Stomach smooth muscle (tissue), 2 donors: ENCODE data around the gene POU6F1.

Source experiments
- H3K27ac ChIP-seq: one replicate; pipeline ENCODE4 v1.7.0; 2013; ENCODE audit warnings: mild to moderate bottlenecking, low read length, inconsistent platforms
- H3K27me3 ChIP-seq, 2 donors: one replicate each; pipeline ENCODE4 v1.7.0; 2013; ENCODE audit warnings: low read length in 2 of 2; ENCODE audit not compliant: insufficient read depth in 2 of 2, control insufficient read depth in 1 of 2
- H3K36me3 ChIP-seq, 2 donors: one replicate each; pipeline ENCODE4 v1.7.0; 2013; ENCODE audit warnings: low read length in 2 of 2; ENCODE audit not compliant: control insufficient read depth in 2 of 2, insufficient read depth in 2 of 2
- H3K4me1 ChIP-seq: one replicate; pipeline ENCODE4 v1.7.0; 2013; ENCODE audit warnings: low read length; ENCODE audit not compliant: control insufficient read depth, insufficient read depth
- H3K4me3 ChIP-seq, 2 donors: one replicate each; pipeline ENCODE4 v1.7.0; 2013; ENCODE audit warnings: low read length in 2 of 2
- H3K9ac ChIP-seq, 2 donors: one replicate each; pipeline ENCODE4 v1.7.0; 2013; ENCODE audit warnings: low read length in 2 of 2, mild to moderate bottlenecking in 1 of 2
- H3K9me3 ChIP-seq, 2 donors: one replicate each; pipeline ENCODE4 v1.7.0; 2013; ENCODE audit warnings: low read length in 2 of 2; ENCODE audit not compliant: control insufficient read depth in 2 of 2
- donor health status: healthy.
- donor health status: Pancreatic carcinoma.

POU6F1 gene

GRCh38 chr12:51214895-51215294 lies 3.0 kb downstream of the POU6F1 start:
- Histone ChIP-seq H3K9me3 (no peaks in the 10 kb centered on the region), H3K4me3 (no peak overlapping the region), H3K4me1 (peaks cover 15% of the 10 kb centered on the region), H3K36me3 (peaks cover 0 to 6% of the 10 kb centered on the region in 2 donors), H3K9ac (no peak overlapping the region), H3K27ac (no peak overlapping the region), H3K27me3 (no peaks in the 10 kb centered on the region)

GRCh38 chr12:51210690-51211395 lies 7.0 kb downstream of the POU6F1 start:
- no peaks in the 10 kb centered on the region for H3K4me1 ChIP-seq
- H3K36me3 ChIP-seq, result peaks cover 3 to 12% of the 10 kb centered on the region in 2 donors
- H3K27me3 ChIP-seq, result no peaks in the 10 kb centered on the region
- H3K27ac ChIP-seq, result no peak overlapping the region
- no peak overlapping the region for H3K4me3 ChIP-seq
- no peak overlapping the region for H3K9ac ChIP-seq
- H3K9me3 ChIP-seq, result no peaks in the 10 kb centered on the region

DNA sequence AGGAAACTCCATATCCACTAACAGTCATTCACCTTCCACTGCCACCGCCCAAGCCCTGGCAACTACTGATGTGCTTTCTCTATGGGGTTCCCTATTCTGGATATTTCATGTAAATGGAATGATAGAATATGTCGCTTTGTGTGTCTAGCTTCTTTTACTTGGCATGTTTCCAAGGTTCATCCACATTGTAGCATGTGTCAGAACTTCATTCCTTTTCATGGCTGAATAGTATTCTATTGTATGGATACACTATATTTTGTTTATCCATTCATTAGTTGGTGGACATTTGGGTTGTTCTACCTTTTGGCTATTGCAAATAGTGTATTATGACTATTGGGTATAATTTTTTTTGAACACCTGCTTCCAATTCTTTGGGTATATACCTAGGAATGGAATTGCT lies 8.6 kb downstream of the POU6F1 start:
- no peak overlapping the region for H3K9ac ChIP-seq
- no peak overlapping the region for H3K4me3 ChIP-seq
- no peaks in the 10 kb centered on the region for H3K4me1 ChIP-seq
- H3K27me3 ChIP-seq, result no peaks in the 10 kb centered on the region
- H3K36me3 ChIP-seq, result peaks cover 3 to 12% of the 10 kb centered on the region in 2 donors
- H3K9me3 ChIP-seq, result no peaks in the 10 kb centered on the region
- H3K27ac ChIP-seq, result no peak overlapping the region

DNA sequence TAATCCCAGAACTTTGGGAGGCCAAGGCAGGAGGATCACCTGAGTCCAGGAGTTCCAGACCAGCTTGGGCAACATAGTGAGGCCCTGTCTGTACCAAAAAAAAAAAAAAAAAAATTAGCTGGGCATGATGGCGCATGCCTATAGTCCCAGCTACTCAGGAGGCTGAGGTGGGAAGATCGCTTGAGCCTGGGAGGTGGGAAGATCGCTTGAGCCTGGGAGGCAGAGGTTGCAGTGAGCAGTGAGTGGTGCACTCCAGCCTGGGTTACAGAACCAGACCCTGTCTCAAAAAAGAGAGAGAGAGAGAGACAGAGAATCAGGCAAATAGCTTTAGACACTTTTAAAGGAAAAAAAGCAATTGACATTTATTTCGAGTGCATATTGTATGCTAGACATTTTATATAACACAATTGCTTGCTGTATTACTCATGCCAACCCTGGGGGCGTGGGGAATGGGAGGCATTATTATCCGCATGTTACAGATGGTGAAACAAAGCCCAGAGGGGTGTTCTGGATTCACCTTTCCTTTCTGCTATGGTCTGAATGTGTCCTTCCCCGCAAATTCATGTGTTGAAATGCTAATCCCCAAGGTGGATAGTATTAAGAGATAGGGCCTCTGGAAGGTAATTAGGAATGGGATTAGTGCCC lies 9.7 kb downstream of the POU6F1 start:
- no peaks in the 10 kb centered on the region for H3K9me3 ChIP-seq

GRCh38 chr12:51205350-51205749 lies 12.5 kb downstream of the POU6F1 start:
- no peak overlapping the region for H3K9ac ChIP-seq
- no peaks in the 10 kb centered on the region for H3K27me3 ChIP-seq
- H3K4me3 ChIP-seq, result no peak overlapping the region
- no peaks in the 10 kb centered on the region for H3K9me3 ChIP-seq
- no peak overlapping the region for H3K27ac ChIP-seq
- no peaks in the 10 kb centered on the region for H3K4me1 ChIP-seq
- peaks cover 3 to 15% of the 10 kb centered on the region in 2 donors for H3K36me3 ChIP-seq

More for the DNA sequence above, 9.7 kb downstream of the POU6F1 start:
- H3K36me3 ChIP-seq, result peaks cover 3 to 20% of the 10 kb centered on the region in 2 donors
- H3K4me1 ChIP-seq, result no peaks in the 10 kb centered on the region
- no peak overlapping the region for H3K4me3 ChIP-seq
- H3K27me3 ChIP-seq, result no peaks in the 10 kb centered on the region
- H3K27ac ChIP-seq, result no peak overlapping the region
- H3K9ac ChIP-seq, result no peak overlapping the region

- no peak overlapping the region for H3K27ac ChIP-seq
- peaks cover 2 to 20% of the 10 kb centered on the region in 2 donors for H3K36me3 ChIP-seq
- H3K27me3 ChIP-seq, result no peaks in the 10 kb centered on the region
- H3K4me1 ChIP-seq, result no peaks in the 10 kb centered on the region
- H3K9ac ChIP-seq, result no peak overlapping the region
- no peak overlapping the region for H3K4me3 ChIP-seq
- H3K9me3 ChIP-seq, result no peaks in the 10 kb centered on the region
Measured at GRCh38 chr12:51202718-51203117, 15.1 kb downstream of the POU6F1 start.

GRCh38 chr12:51200806-51201205 lies 17.1 kb downstream of the POU6F1 start:
- no peak overlapping the region for H3K9ac ChIP-seq
- H3K9me3 ChIP-seq, result no peaks in the 10 kb centered on the region
- H3K36me3 ChIP-seq, result peaks cover 7 to 20% of the 10 kb centered on the region in 2 donors
- no peaks in the 10 kb centered on the region for H3K4me1 ChIP-seq
- no peaks in the 10 kb centered on the region for H3K27me3 ChIP-seq
- no peak overlapping the region for H3K4me3 ChIP-seq
- H3K27ac ChIP-seq, result no peak overlapping the region

DNA sequence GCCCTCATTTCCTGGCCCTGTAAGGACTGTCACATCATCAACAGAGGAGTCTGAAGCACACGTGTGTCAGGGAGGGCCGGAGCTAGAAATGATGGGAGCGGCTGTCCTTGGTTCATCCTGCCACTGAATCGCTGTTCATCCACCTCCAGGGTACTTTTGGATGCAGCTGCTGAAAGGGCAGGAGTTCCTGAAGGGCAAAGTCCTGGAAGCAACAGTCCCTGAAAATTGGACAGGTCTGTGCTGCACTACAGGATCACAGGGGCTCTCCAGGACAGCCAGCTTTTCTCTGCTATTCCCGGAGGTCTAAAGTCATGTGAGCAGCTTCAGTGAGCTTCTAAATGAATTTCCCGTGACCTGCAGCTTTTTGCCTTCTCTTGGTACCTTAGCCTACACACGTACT lies 17.7 kb downstream of the POU6F1 start:
- Histone ChIP-seq H3K27ac (no peak overlapping the region), H3K36me3 (peaks cover 7 to 22% of the 10 kb centered on the region in 2 donors), H3K4me1 (no peaks in the 10 kb centered on the region), H3K9me3 (no peaks in the 10 kb centered on the region), H3K4me3 (no peak overlapping the region), H3K9ac (no peak overlapping the region), H3K27me3 (no peaks in the 10 kb centered on the region)

GRCh38 chr12:51199366-51199945 lies 18.4 kb downstream of the POU6F1 start:
- Histone ChIP-seq H3K4me3 (no peak overlapping the region), H3K9ac (no peak overlapping the region), H3K27me3 (no peaks in the 10 kb centered on the region), H3K27ac (no peak overlapping the region), H3K36me3 (peaks cover 10 to 22% of the 10 kb centered on the region in 2 donors), H3K9me3 (no peaks in the 10 kb centered on the region), H3K4me1 (no peaks in the 10 kb centered on the region)

- no peak overlapping the region for H3K4me3 ChIP-seq
- H3K9ac ChIP-seq, result no peak overlapping the region
- no peaks in the 10 kb centered on the region for H3K27me3 ChIP-seq
- H3K36me3 ChIP-seq, result peaks cover 10 to 20% of the 10 kb centered on the region in 2 donors
- no peak overlapping the region for H3K27ac ChIP-seq
- no peaks in the 10 kb centered on the region for H3K9me3 ChIP-seq
- H3K4me1 ChIP-seq, result no peaks in the 10 kb centered on the region
Measured at GRCh38 chr12:51198568-51199365, 19.1 kb downstream of the POU6F1 start.
